Testis (tissue), 3 donors: ENCODE data around the gene OR5AR1. TPM values are rescaled to one million over a fixed set of nuclear protein-coding genes. Genes with fewer than 3 reads are reported as not detected.

ENCODE experiments used
- DNase-seq: peaks from one replicate; pipeline ENCODE4 v3.0.0-alpha.2; 2019
- H3K27ac ChIP-seq, 2 donors: fragments of 200-600 bp; sonication (generic); one replicate each; pipeline ENCODE4 v1.5.1; 2019
- H3K27me3 ChIP-seq: fragments of 200-600 bp; sonication (generic); one replicate; pipeline ENCODE4 v1.5.1; 2019
- H3K36me3 ChIP-seq: fragments of 200-600 bp; sonication (generic); one replicate; pipeline ENCODE4 v1.5.1; 2017; ENCODE audit warnings: low read depth; ENCODE audit errors: missing control alignments
- H3K4me1 ChIP-seq: fragments of 200-600 bp; sonication (generic); one replicate; pipeline ENCODE4 v1.5.1; 2019
- H3K4me3 ChIP-seq, 2 donors: fragments of 200-600 bp; sonication (generic); one replicate each; pipeline ENCODE4 v1.5.1; 2017 to 2019
- H3K9me3 ChIP-seq: fragments of 200-600 bp; sonication (generic); one replicate; pipeline ENCODE4 v1.5.1; 2017
- CTCF ChIP-seq, 3 experiments: fragments of 450-650 bp in 2 of 3; fragments of 200-600 bp in 1 of 3; sonication (generic) in 1 of 3; IDR thresholded peaks; one replicate each; pipeline ENCODE4 v1.5.1; 2016 to 2019; ENCODE audit warnings: antibody characterized with exemption in 3 of 3, mild to moderate bottlenecking in 2 of 3, moderate library complexity in 1 of 3
- POLR2A ChIP-seq: fragments of 450-650 bp; IDR thresholded peaks from one replicate; pipeline ENCODE4 v1.6.1; 2017; ENCODE audit warnings: antibody characterized with exemption, mild to moderate bottlenecking, moderate library complexity
- WGBS, 2 donors: methylation state at CpG; one replicate each; pipeline ENCODE4 v1.1.5; 2018; 5-methylcytosine and 5-hydroxymethylcytosine counted together
- intact Hi-C: fragments of 100-400 bp; cut with DNase I; formaldehyde crosslinking; loops from one replicate; pipeline ENCODE4 v1.15.1; 2023; ENCODE audit warnings: low total_unique reads
- polyA plus RNA-seq: library from polyadenylated mRNA; stranded (reverse); fragments of 350-450 nt; fragmentation: Illumina TruSeq; extraction: RNeasy Lipid Tissue Mini Kit (QIAGEN cat#74804); gene quantifications from one replicate; pipeline ENCODE4 v1.2.3, GENCODE V29; 2014; ENCODE audit warnings: low read depth, low replicate concordance; ENCODE audit not compliant: insufficient read depth
- small RNA-seq, 2 donors: library from RNA; depleted of rRNA; stranded (forward); fragments of <200 nt; gene quantifications; one replicate each; pipeline ENCODE3, GENCODE V24; 2016
- total RNA-seq, 2 donors: library from RNA; depleted of rRNA; stranded (reverse); fragments of >200 nt; gene quantifications; one replicate each; pipeline ENCODE4 v1.2.3, GENCODE V29; 2016

Gene OR5AR1
- total and polyA plus RNA-seq, 3 donors from 2014 or later = not detected

- Histone ChIP-seq H3K27me3 (no peaks in the 10 kb centered on the region), H3K27ac (no peak overlapping the region), H3K4me3 (no peak overlapping the region), H3K9me3 (no peaks in the 10 kb centered on the region), H3K36me3 (no peaks in the 10 kb centered on the region), H3K4me1 (no peaks in the 10 kb centered on the region)
- DNase-seq = no peak
- 54 to 63% methylated on average over 1 of the region's 1 CpG for WGBS, 2 donors
- no peak for TF ChIP-seq POLR2A
- TF ChIP-seq CTCF (IDR thresholded peaks at IDR 0.05) = no peak
- intact Hi-C loops = no loop called here
These were observed 42.4 kb downstream of the OR5AR1 start for GRCh38 chr11:56705784-56706396.

GRCh38 chr11:56706486-56706885 lies 43.0 kb downstream of the OR5AR1 start:
- Histone ChIP-seq H3K4me1 (no peaks in the 10 kb centered on the region), H3K27me3 (no peaks in the 10 kb centered on the region), H3K36me3 (no peaks in the 10 kb centered on the region), H3K4me3 (no peak overlapping the region), H3K27ac (no peak overlapping the region), H3K9me3 (no peaks in the 10 kb centered on the region)
- 66 to 78% methylated on average over 2 of the region's 2 CpGs for WGBS, 2 donors
- TF ChIP-seq POLR2A (no peak), CTCF (IDR thresholded peaks at IDR 0.05) (no peak)
- intact Hi-C loops = no loop called here
- no peak for DNase-seq

- no peaks in the 10 kb centered on the region for H3K36me3 ChIP-seq
- no peaks in the 10 kb centered on the region for H3K4me1 ChIP-seq
- no peak overlapping the region for H3K4me3 ChIP-seq
- H3K27me3 ChIP-seq = no peaks in the 10 kb centered on the region
- intact Hi-C loops = no loop called here
- no peaks in the 10 kb centered on the region for H3K9me3 ChIP-seq
- H3K27ac ChIP-seq = no peak overlapping the region
- no peak for DNase-seq
- 60 to 70% methylated on average over 2 of the region's 2 CpGs for WGBS, 2 donors
- TF ChIP-seq CTCF (IDR thresholded peaks at IDR 0.05) = no peak
- no peak for TF ChIP-seq POLR2A
These were observed 50.7 kb downstream of the OR5AR1 start for GRCh38 chr11:56714206-56714605.

Small RNAs within 50 kb of the gene (small RNA-seq; reads per million reads assigned to genes)
- gene AP004245.1 = 0 to 0.09 reads per million in 2 donors

Other genes with a start within 250 kb of the OR5AR1 start
- gene OR5M3, start 190.3 kb upstream of the OR5AR1 start, total RNA-seq = not detected
- gene OR5M3, start 190.3 kb upstream of the OR5AR1 start, polyA plus RNA-seq = not detected
- gene OR5M8, start 172.3 kb upstream of the OR5AR1 start, total RNA-seq = under 1 TPM in 1 of 2 donors, not detected in 1; 0.47 TPM
- gene OR5M8, start 172.3 kb upstream of the OR5AR1 start, polyA plus RNA-seq = not detected
- not detected for gene OR5M11, start 120.4 kb upstream of the OR5AR1 start, total RNA-seq
- not detected for gene OR5M11, start 120.4 kb upstream of the OR5AR1 start, polyA plus RNA-seq
- not detected for gene OR5M10, start 86.0 kb upstream of the OR5AR1 start, total RNA-seq
- not detected for gene OR5M10, start 86.0 kb upstream of the OR5AR1 start, polyA plus RNA-seq
- gene OR5M1, start 48.8 kb upstream of the OR5AR1 start, total RNA-seq = not detected
- gene OR5M1, start 48.8 kb upstream of the OR5AR1 start, polyA plus RNA-seq = not detected
- not detected for gene OR5AP2, start 21.2 kb upstream of the OR5AR1 start, total RNA-seq
- not detected for gene OR5AP2, start 21.2 kb upstream of the OR5AR1 start, polyA plus RNA-seq
- gene OR9G1, start 35.4 kb downstream of the OR5AR1 start, total RNA-seq = not detected
- gene OR9G1, start 35.4 kb downstream of the OR5AR1 start, polyA plus RNA-seq = not detected
- not detected for gene OR9G4, start 85.0 kb downstream of the OR5AR1 start, total RNA-seq
- gene OR9G4, start 85.0 kb downstream of the OR5AR1 start, polyA plus RNA-seq = not detected